ENCODE measurements around the gene STK36. TPM values are rescaled to one million over a fixed set of nuclear protein-coding genes. Genes with fewer than 3 reads are reported as not detected.

Gene STK36
- total RNA-seq, 1 experiment from 2014 or later, result 11.0 TPM

- DNase-seq (ENCODE audit: low read depth), result no peak
Observed at GRCh38 chr2:218746960-218747359, 75.1 kb downstream of the STK36 start.

DNA sequence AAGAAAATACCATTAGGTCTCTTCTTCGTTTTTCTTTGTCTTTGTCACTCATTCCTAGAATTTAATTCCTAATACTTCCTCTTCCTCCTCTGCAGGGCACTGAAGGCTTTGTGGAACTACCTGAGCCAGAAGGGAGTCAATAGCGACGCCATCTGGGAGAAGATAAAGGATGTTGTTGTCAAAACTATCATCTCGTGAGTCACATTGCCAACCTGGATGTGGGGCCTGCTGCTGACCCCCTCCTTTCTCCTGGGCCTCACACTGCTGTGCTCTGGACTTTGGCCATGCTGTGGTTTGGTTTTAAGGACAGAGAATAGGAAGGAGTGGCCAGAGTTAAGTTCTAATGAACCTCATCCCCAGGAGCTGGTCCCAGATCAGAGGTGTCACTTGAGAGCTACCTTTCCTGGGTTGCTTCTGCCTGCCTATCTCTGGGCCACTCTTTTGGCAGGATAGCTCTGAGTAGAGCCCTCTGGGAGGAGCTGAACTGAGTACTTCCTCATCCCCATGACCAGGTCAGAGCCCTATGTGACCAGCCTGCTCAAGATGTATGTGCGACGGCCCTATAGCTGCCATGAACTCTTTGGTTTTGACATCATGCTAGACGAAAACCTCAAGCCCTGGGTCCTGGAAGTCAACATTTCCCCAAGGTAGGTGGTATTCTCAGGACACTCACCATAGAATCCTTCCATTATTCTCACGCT is 77.0 kb downstream of the STK36 start:
- no peak for DNase-seq (ENCODE audit: low read depth)

Other genes with a start within 250 kb of the STK36 start
- 7.7 and 8.7 TPM in 2 replicates for gene USP37, start 103.7 kb upstream of the STK36 start, total RNA-seq (2014; rRNA removed; shearing (Covaris generic))
- gene CNOT9, start 103.2 kb upstream of the STK36 start, total RNA-seq (2014; rRNA removed; shearing (Covaris generic)), result 80.1 and 101 TPM in 2 replicates
- gene PLCD4, start 64.2 kb upstream of the STK36 start, total RNA-seq (2014; rRNA removed; shearing (Covaris generic)), result 1.7 and 2.4 TPM in 2 replicates
- 17.8 and 26.0 TPM in 2 replicates for gene ZNF142, start 12.5 kb upstream of the STK36 start, total RNA-seq (2014; rRNA removed; shearing (Covaris generic))
- 69.2 and 80.7 TPM in 2 replicates for gene BCS1L, start 12.4 kb upstream of the STK36 start, total RNA-seq (2014; rRNA removed; shearing (Covaris generic))
- gene RNF25, start 84 bp upstream of the STK36 start, total RNA-seq (2014; rRNA removed; shearing (Covaris generic)), result 106 TPM in 2 replicates
- gene TTLL4, start 38.7 kb downstream of the STK36 start, total RNA-seq (2014; rRNA removed; shearing (Covaris generic)), result 21.6 and 22.9 TPM in 2 replicates
- gene CYP27A1, start 110.1 kb downstream of the STK36 start, total RNA-seq (2014; rRNA removed; shearing (Covaris generic)), result not detected in 2 replicates
- not detected in 2 replicates for gene PRKAG3, start 159.7 kb downstream of the STK36 start, total RNA-seq (2014; rRNA removed; shearing (Covaris generic))
- gene WNT6, start 187.7 kb downstream of the STK36 start, total RNA-seq (2014; rRNA removed; shearing (Covaris generic)), result not detected in 2 replicates
- 0.20 TPM in 1 of 2 replicates, not detected in the other for gene WNT10A, start 208.8 kb downstream of the STK36 start, total RNA-seq (2014; rRNA removed; shearing (Covaris generic))